ENCODE measurements around the gene TPK1. TPM values are rescaled to one million over a fixed set of nuclear protein-coding genes. Genes with fewer than 3 reads are reported as not detected.
"Not testable (repeated sequence)": the region's sequence is repeated elsewhere in the genome, so short reads cannot be mapped to it uniquely, and the experiment has no call there.

TPK1 gene
- polyA plus RNA-seq, 1 donor from 2014 or later, result 3.5 TPM

GRCh38 chr7:144728551-144728950 is 107.3 kb downstream of the TPK1 start:
- no peaks in the 10 kb centered on the region for H3K9me2 ChIP-seq (ENCODE audit: insufficient read depth, low read length)
- TF ChIP-seq EZH2 (IDR thresholded peaks at IDR 0.05; ENCODE audit: borderline replicate concordance, insufficient read depth, low read length, poor library complexity, severe bottlenecking) (no peak), EP300 (conservative IDR thresholded peaks at IDR 0.05; ENCODE audit: poor library complexity, severe bottlenecking) (no peak), SMC3 (conservative IDR thresholded peaks at IDR 0.05; ENCODE audit: poor library complexity) (no peak), TAF1 (IDR thresholded peaks at IDR 0.05; ENCODE audit: low read depth) (no peak), RAD21 (conservative IDR thresholded peaks at IDR 0.05) (no peak), MXI1 (conservative IDR thresholded peaks at IDR 0.05; ENCODE audit: poor library complexity, severe bottlenecking) (no peak), REST (IDR thresholded peaks at IDR 0.05; ENCODE audit: borderline replicate concordance) (no peak), CTCF (IDR thresholded peaks at IDR 0.05; ENCODE audit: poor library complexity, severe bottlenecking) (no peak), POLR2AphosphoS5 (IDR thresholded peaks at IDR 0.05) (no peak)

GRCh38 chr7:144726840-144727239 is 109.0 kb downstream of the TPK1 start:
- H3K9me3 ChIP-seq (ENCODE audit: low read length); H3K4me2 ChIP-seq (ENCODE audit: low read length): not testable (repeated sequence)

More at GRCh38 chr7:144728551-144728950, 107.3 kb downstream of the TPK1 start:
- no peaks in the 10 kb centered on the region for H3K27me3 ChIP-seq (ENCODE audit: insufficient read depth, low read depth, low read length)
- no peak overlapping the region for H3K4me3 ChIP-seq (ENCODE audit: low read length)
- H3K36me3 ChIP-seq (ENCODE audit: insufficient read depth, low read length), result no peaks in the 10 kb centered on the region
- H4K20me1 ChIP-seq (ENCODE audit: insufficient read depth), result no peaks in the 10 kb centered on the region
- H3K9ac ChIP-seq (ENCODE audit: low read length), result no peak overlapping the region
- H3K27ac ChIP-seq (ENCODE audit: low read length), result no peak overlapping the region
- H3K4me2 ChIP-seq (ENCODE audit: low read length), result no peak overlapping the region
- no peak overlapping the region for H2AFZ ChIP-seq (ENCODE audit: low read depth, low read length)
- no peaks in the 10 kb centered on the region for H3K79me2 ChIP-seq (replicated peaks; ENCODE audit: insufficient read depth, low read length)
- no peaks in the 10 kb centered on the region for H3F3A ChIP-seq (ENCODE audit: insufficient read depth, low read length, poor library complexity, severe bottlenecking)
- no peaks in the 10 kb centered on the region for H3K9me3 ChIP-seq (ENCODE audit: low read length)

GRCh38 chr7:144725070-144725469 is 110.8 kb downstream of the TPK1 start:
- H3K9ac ChIP-seq (ENCODE audit: low read length), result no peak overlapping the region
- H2AFZ ChIP-seq (ENCODE audit: low read depth, low read length), result no peak overlapping the region
- no peak overlapping the region for H3K4me2 ChIP-seq (ENCODE audit: low read length)
- no peaks in the 10 kb centered on the region for H3K79me2 ChIP-seq (replicated peaks; ENCODE audit: insufficient read depth, low read length)
- no peak overlapping the region for H3K27ac ChIP-seq (ENCODE audit: low read length)
- no peaks in the 10 kb centered on the region for H3K9me2 ChIP-seq (ENCODE audit: insufficient read depth, low read length)
- no peaks in the 10 kb centered on the region for H3K27me3 ChIP-seq (ENCODE audit: insufficient read depth, low read depth, low read length)
- TF ChIP-seq CTCF (IDR thresholded peaks at IDR 0.05; ENCODE audit: poor library complexity, severe bottlenecking) (no peak), EP300 (conservative IDR thresholded peaks at IDR 0.05; ENCODE audit: poor library complexity, severe bottlenecking) (no peak), REST (IDR thresholded peaks at IDR 0.05; ENCODE audit: borderline replicate concordance) (no peak), TAF1 (IDR thresholded peaks at IDR 0.05; ENCODE audit: low read depth) (no peak), MXI1 (conservative IDR thresholded peaks at IDR 0.05; ENCODE audit: poor library complexity, severe bottlenecking) (no peak), SMC3 (conservative IDR thresholded peaks at IDR 0.05; ENCODE audit: poor library complexity) (no peak), EZH2 (IDR thresholded peaks at IDR 0.05; ENCODE audit: borderline replicate concordance, insufficient read depth, low read length, poor library complexity, severe bottlenecking) (no peak), POLR2AphosphoS5 (IDR thresholded peaks at IDR 0.05) (no peak), RAD21 (conservative IDR thresholded peaks at IDR 0.05) (no peak)
- no peaks in the 10 kb centered on the region for H3K36me3 ChIP-seq (ENCODE audit: insufficient read depth, low read length)
- H4K20me1 ChIP-seq (ENCODE audit: insufficient read depth), result no peaks in the 10 kb centered on the region
- H3F3A ChIP-seq (ENCODE audit: insufficient read depth, low read length, poor library complexity, severe bottlenecking), result no peaks in the 10 kb centered on the region
- H3K4me3 ChIP-seq (ENCODE audit: low read length), result no peak overlapping the region
- no peaks in the 10 kb centered on the region for H3K9me3 ChIP-seq (ENCODE audit: low read length)

More at GRCh38 chr7:144726840-144727239, 109.0 kb downstream of the TPK1 start:
- H3K27me3 ChIP-seq (ENCODE audit: insufficient read depth, low read depth, low read length); H3K4me3 ChIP-seq (ENCODE audit: low read length); H3F3A ChIP-seq (ENCODE audit: insufficient read depth, low read length, poor library complexity, severe bottlenecking); H4K20me1 ChIP-seq (ENCODE audit: insufficient read depth); H3K79me2 ChIP-seq (replicated peaks; ENCODE audit: insufficient read depth, low read length); H3K27ac ChIP-seq (ENCODE audit: low read length); H3K9me2 ChIP-seq (ENCODE audit: insufficient read depth, low read length); H3K9ac ChIP-seq (ENCODE audit: low read length); H3K36me3 ChIP-seq (ENCODE audit: insufficient read depth, low read length); H2AFZ ChIP-seq (ENCODE audit: low read depth, low read length): not testable (repeated sequence)
